ELR (cell line): ENCODE data around the gene RTP3.
"Not testable (repeated sequence)": the region's sequence is repeated elsewhere in the genome, so short reads cannot be mapped to it uniquely, and the experiment has no call there.

Experiments used
- DNase-seq: peaks from one replicate; pipeline ENCODE4 v3.0.0-alpha.2; 2015; ENCODE audit warnings: low read depth

RTP3 gene

GRCh38 chr3:46491089-46492070 lies 6.4 kb upstream of the RTP3 start:
- DNase-seq, result no peak

DNA sequence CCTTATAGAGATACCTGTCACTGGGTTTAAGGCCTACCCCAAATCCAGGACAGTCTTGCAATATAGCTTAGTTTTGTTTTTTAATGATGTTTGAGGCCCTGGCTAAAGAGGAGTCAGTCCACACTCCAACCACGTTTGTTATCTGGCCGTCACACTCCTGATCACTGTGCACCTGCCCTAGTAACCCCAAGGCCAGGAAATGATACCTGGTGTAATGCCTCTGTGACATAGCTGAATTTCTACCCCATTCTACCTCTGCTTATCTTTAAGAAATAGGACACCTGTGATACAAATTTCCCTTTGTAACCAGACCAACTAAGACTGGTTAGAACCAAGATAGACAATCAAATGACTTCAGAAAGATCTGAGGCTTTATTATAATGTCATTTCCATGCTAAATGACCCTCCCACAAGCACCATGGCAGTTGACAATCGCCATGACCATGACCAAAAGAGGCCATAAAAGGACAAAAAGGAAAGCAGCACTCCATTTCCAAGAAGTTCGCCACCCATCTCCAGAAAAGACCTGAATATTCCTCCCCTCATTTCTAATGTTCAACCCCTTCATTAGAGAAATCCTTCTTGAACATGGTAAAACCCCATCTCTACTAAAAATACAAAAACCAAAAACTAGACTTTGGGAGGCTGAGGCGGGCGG lies 4.8 kb upstream of the RTP3 start:
- DNase-seq, result no peak

DNA sequence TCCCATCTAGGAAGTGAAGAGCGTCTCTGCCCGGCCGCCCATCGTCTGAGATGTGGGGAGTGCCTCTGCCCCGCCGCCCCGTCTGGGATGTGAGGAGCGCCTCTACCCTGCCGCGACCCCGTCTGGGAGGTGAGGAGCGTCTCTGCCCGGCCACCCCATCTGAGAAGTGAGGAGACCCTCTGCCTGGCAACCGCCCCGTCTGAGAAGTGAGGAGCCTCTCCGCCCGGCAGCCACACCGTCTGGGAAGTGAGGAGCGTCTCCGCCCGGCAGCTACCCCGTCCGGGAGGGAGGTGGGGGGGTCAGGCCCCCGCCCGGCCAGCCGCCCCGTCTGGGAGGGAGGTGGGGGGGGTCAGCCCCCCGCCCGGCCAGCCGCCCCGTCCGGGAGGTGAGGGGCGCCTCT lies 3.3 kb upstream of the RTP3 start:
- not testable (repeated sequence) for DNase-seq

DNA sequence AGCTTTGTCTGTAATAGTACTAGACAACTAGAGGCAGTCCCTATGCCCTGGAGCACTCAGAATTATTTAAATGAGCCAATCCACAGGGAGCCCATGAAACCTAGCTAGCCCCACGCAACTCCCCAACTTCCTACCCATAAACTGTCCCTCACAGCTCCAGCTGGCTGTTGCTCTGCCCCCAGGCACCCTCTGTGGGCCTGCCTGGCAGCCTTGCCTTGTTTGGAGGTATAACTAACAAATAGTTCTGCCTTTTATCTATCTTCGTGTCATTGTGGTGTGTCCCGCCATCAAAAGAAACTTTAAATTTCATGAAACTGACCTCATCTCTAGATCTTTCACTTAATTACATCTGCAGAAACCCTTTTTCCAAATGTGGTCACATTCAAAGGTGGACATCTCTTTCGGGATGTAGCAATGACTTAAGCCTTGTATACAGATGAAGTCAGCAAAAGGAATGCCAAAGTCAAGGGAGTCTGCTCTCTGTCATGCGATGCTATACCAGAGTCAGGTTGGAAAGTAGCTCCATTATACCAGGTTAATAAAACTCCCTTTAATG lies 1.8 kb upstream of the RTP3 start:
- DNase-seq, result peak; percentile 90

DNA sequence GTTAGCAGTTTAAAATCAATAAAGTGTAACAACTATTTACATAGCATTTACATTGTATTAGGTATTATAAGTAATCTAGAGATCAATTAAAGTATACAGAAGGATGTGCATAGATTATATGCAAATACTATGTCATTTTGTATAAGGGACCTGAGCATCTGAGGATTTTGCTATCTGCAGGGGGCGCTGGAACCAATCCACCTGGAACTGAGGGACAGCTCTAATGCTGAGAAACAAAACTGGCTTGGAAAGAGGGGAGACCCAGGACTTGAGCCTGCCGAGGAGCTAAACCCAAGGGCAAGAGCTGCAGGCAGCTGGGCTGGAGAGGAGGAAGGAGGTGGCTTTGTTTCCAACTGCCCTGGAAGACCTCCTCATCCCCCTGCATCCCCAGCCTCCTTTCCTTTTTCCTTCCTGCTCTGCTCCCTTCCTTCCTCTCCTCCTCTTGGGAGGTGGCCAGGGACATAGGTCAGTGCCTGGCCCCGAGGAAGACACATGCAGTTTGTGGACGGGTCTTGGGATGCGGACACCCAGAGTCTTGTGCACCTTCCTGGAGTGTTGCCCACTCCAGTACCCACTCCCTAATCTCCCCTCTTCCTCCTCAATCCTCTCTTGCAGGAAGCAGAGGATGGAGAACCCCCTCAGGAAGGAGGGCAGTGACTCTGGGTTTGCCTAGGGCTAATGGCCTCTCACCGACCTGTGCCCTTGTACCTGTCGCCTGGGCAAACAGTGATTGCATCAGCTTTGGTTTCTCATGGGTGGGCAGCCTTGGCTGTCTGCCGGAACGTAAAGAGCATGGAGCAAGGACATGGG lies 825 bp upstream of the RTP3 start:
- DNase-seq, result no peak

- DNase-seq, result no peak
These were observed 1.2 kb downstream of the RTP3 start for GRCh38 chr3:46498916-46499519.

GRCh38 chr3:46500656-46501635 lies 3.2 kb downstream of the RTP3 start:
- DNase-seq, result peak; percentile 71

GRCh38 chr3:46501702-46502101 lies 3.9 kb downstream of the RTP3 start:
- no peak for DNase-seq

DNA sequence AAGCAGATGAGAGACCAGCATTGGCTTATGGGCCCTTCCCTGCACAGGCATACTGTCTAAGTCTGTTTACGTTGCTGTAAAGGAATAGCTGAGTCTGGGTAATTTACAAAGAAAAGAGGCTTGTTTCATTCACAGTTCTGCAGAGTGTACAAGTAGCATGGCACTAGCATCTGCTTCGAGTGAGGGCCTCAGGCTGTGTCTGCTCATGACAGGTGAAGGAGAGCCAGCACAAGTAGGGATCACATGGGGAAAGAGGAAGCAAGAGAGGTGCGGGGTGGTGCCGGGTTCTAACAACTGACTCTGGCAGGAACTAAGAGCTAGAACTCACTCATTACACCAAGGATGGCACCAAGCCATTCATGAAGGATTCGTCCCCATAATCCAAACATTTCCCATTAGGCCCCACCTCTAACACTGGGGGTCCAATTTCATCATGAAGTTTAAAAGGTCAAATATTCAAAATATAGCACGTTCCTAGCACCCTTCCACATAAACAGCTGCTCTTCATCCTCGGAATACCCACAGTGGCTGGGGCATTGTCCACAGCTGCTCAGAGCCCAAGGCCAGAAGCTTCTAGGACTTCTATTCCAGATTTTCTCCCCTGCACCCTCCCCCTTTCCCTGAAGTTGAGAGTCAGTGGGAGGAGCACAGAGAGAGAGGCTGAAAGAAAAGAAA lies 5.6 kb downstream of the RTP3 start:
- DNase-seq, result no peak

- DNase-seq, result no peak
These were observed 7.0 kb downstream of the RTP3 start for GRCh38 chr3:46504789-46505188.

GRCh38 chr3:46505953-46506352 lies 8.2 kb downstream of the RTP3 start:
- no peak for DNase-seq

DNA sequence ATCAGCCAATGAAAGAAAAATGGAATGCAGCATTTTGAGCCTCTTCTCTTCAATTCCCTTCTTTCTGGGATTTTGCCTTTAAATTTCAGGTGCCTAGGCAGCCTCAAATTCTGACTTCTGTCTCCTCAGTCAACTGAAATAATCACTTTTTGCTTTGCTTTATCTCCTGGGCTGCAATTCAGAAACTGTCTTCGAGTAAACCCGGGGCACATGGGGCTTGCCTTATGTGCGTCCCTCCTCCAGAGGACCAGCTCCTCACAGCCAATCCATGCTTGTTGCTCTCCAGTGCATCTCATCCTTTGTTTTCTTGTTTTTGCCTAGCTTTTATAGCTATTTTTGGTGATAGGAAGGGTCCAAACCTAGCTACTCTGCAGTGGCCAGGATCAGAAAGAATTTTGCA lies 8.8 kb downstream of the RTP3 start:
- no peak for DNase-seq

DNA sequence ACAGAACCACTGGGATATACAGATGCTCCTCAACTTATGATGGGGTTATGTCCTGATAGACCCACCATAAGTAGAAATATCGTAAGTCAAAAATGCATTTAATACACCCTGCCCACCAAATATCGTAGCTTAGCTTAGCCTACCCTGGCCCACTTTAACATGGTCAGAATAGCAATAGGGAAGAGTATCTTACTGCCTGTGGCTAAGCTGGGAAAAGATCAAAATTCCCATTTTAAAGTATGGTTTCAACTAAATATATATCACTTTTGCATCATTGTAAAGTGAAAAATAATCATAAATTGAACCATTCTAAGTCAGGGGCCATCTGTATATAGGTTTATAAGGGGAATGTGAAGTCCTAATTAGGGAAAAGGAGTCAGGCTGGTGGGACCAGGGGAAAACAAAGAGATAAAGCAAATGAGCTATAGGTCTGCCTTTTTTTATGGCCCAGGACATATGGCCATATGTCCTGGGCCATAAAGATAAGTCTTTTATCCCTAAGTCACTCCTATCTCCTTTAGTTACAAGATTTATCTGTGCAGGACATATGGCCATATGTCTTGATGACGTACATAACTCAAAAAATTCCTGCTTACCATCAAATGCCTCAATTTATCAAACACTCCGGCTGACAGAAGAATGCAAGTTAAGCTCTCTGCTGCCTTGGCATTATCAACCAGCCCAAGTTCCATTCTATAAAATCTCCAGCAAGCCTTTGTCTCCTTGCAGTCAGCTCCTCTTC lies 11.2 kb downstream of the RTP3 start:
- DNase-seq, result no peak

GRCh38 chr3:46509661-46510187 lies 11.9 kb downstream of the RTP3 start:
- DNase-seq, result no peak

DNA sequence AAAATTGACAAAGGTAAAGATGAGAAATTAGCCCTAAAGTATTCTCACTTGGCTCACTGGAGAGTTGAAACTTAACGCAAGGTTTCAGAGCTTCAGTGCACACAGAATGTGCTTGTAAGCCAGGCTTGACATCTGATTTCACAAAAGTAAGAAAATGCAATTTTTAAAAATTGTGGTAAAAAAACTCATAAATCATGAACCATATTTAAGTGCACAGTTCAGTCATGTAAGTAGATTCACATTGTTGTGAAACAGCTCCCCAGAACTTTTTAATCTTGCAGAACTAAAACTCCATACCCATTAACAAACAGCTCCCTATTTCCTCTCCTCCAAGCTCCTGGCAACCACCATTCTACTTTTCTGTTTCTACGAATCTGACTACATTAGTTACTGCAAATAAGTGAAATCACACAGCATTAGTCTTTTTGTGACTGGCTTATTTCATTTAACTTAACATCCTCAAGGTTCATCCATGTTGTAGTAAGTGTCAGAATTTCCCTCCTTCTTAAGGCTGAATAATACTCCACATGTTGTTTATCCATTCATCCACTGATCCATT lies 14.5 kb downstream of the RTP3 start:
- DNase-seq, result no peak

DNA sequence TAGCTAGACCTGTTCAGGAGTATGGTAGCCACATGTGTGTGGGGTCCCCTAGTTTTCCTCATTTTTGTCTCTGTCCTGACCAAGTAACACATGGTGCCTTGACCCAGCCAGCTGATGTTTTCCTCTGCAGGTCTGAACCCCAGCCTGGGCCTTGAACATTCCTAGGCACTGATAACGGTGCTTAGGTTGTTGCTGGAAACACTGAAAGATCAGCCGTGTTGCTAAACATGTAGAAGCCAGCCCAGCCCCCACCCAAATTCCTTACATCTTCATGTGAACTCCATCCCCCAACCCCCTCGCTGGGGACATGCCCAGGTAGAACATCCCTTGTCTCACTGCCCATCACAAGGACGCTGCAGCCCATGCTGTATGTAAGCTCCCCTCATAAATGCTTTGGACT lies 18.7 kb downstream of the RTP3 start:
- DNase-seq, result peak; percentile 45

- peak; percentile 97 for DNase-seq
These were observed 19.4 kb downstream of the RTP3 start for GRCh38 chr3:46517016-46517783.

DNA sequence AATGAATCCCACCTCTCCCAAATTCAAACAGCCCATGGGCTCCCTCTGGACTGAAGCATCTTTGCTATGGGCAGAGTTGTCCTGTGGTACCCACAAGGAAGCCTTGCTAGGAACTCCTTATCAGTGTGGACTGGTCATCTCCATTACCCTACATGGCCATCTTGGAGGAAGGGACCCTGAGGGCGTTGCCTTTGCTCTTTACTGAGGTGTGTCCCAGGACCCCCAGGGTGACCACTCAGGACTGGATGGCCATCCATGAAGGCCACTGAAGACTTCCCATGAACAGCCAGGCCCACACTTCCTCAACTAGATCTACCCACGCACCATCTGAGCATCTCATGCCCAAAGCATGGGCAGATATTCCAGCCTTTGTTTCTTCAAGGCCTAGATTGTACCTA lies 20.0 kb downstream of the RTP3 start:
- no peak for DNase-seq
